MM.1S (cell line): ENCODE results near the gene MZT2A.

ENCODE experiments used
- CTCF ChIP-seq: fragments of 300-600 bp; sonication (generic); IDR thresholded peaks from 2 replicates; pipeline ENCODE4 v1.5.1; 2016; ENCODE audit warnings: antibody characterized with exemption, low read length, mixed read lengths
- EZH2 ChIP-seq: fragments of 300-600 bp; sonication (generic); optimal IDR thresholded peaks from 2 replicates; pipeline ENCODE3; 2017; ENCODE audit warnings: low read depth, mild to moderate bottlenecking, antibody characterized with exemption, low read length, mixed read lengths
- EZH2phosphoT487 ChIP-seq: fragments of 300-600 bp; sonication (generic); IDR thresholded peaks from 2 replicates; pipeline ENCODE4 v1.6.1; 2018; ENCODE audit warnings: antibody characterized with exemption, low read length

DNA sequence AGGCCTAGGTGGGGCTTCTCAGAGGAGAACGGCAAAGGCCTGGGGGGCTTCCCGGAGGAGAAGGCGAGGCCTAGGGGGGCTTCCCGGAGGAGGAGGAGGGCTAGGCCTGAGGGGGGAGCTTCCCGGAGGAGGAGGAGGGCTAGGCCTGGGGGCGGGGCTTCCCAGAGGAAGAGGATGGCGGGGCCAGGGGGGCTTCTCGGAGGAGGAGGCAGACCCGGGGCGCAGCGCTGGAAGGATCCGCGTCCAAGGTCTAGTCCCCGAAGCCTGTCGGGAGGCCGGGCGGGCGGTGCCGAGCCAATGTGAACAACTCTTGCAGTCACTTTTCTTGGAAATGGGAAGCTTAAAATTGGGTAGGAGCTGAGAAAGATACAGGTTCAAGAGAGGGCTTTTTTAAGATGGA is 46.3 kb downstream of the MZT2A start:
- TF ChIP-seq CTCF (no peak), EZH2 (no peak), EZH2phosphoT487 (no peak)
